Measurements from ENCODE around the gene BCS1L.

GRCh38 chr2:218631837-218632236 is 27.6 kb upstream of the BCS1L start:
- TF ChIP-seq EZH2phosphoT487 (IDR thresholded peaks at IDR 0.05; ENCODE audit: insufficient read depth, low read depth) (no peak), EZH2 (IDR thresholded peaks at IDR 0.05; ENCODE audit: insufficient read depth, poor library complexity, severe bottlenecking) (no peak)
